Neural crest cell (in vitro differentiated cells): ENCODE measurements around the gene ZNF669. TPM values are rescaled to one million over a fixed set of nuclear protein-coding genes. Genes with fewer than 3 reads are reported as not detected.

Experiments used
- DNase-seq: peaks from one replicate; pipeline ENCODE4 v3.0.0; 2021; ENCODE audit warnings: low read depth, mixed read lengths, low spot score
- H3K27ac Mint-ChIP-seq: one replicate; pipeline ENCODE4 v1.8.0; 2021; ENCODE audit warnings: mild to moderate bottlenecking, mixed read lengths; ENCODE audit not compliant: unreplicated experiment
- H3K27me3 Mint-ChIP-seq: 2 replicates; pipeline ENCODE4 v1.8.0; 2021; ENCODE audit warnings: low read depth, mild to moderate bottlenecking, mixed read lengths
- H3K36me3 Mint-ChIP-seq: 2 replicates; pipeline ENCODE4 v1.8.0; 2021; ENCODE audit warnings: low read depth, mild to moderate bottlenecking, mixed read lengths
- H3K4me1 Mint-ChIP-seq: 2 replicates; pipeline ENCODE4 v1.8.0; 2021; ENCODE audit warnings: mixed read lengths
- H3K4me3 Mint-ChIP-seq: one replicate; pipeline ENCODE4 v1.8.0; 2021; ENCODE audit warnings: mild to moderate bottlenecking, mixed read lengths
- H3K9me3 Mint-ChIP-seq: 2 replicates; pipeline ENCODE4 v1.8.0; 2021; ENCODE audit warnings: mixed read lengths
- CTCF ChIP-seq: fragments of 200-600 bp; sonication (generic); conservative IDR thresholded peaks from 2 replicates; pipeline ENCODE4 v1.5.0; 2021; ENCODE audit warnings: antibody characterized with exemption, mild to moderate bottlenecking
- total RNA-seq: library from RNA; stranded (reverse); gene quantifications from 2 replicates; pipeline ENCODE4 v1.2.1, GENCODE V29; 2021

ZNF669 gene
- total RNA-seq, 1 donor from 2014 or later, result 19.8 TPM

GRCh38 chr1:247118946-247119446 is 14.8 kb upstream of the ZNF669 start:
- H3K4me1 Mint-ChIP-seq, result no peaks in the 10 kb centered on the region

GRCh38 chr1:247115545-247115944 is 11.4 kb upstream of the ZNF669 start:
- H3K27me3 Mint-ChIP-seq, result peaks cover 3% of the 10 kb centered on the region
- no peak overlapping the region for H3K27ac Mint-ChIP-seq
- peaks cover 5% of the 10 kb centered on the region for H3K36me3 Mint-ChIP-seq
- peak overlapping the region; percentile 41 for H3K4me3 Mint-ChIP-seq
- DNase-seq, result no peak
- TF ChIP-seq CTCF, result no peak
- H3K9me3 Mint-ChIP-seq, result no peaks in the 10 kb centered on the region
- H3K4me1 Mint-ChIP-seq, result peaks cover 5% of the 10 kb centered on the region

More at GRCh38 chr1:247118946-247119446, 14.8 kb upstream of the ZNF669 start:
- Mint-ChIP-seq H3K27ac (no peak overlapping the region), H3K9me3 (no peaks in the 10 kb centered on the region), H3K36me3 (peaks cover 5% of the 10 kb centered on the region), H3K27me3 (peaks cover 3% of the 10 kb centered on the region), H3K4me3 (no peak overlapping the region)
- DNase-seq, result no peak
- TF ChIP-seq CTCF, result peak; percentile 33

GRCh38 chr1:247115141-247115510 is 11.0 kb upstream of the ZNF669 start:
- Mint-ChIP-seq H3K36me3 (peaks cover 5% of the 10 kb centered on the region), H3K4me3 (peak overlapping the region; percentile 41), H3K27me3 (peaks cover 3% of the 10 kb centered on the region), H3K4me1 (peaks cover 5% of the 10 kb centered on the region), H3K9me3 (no peaks in the 10 kb centered on the region), H3K27ac (peak overlapping the region; percentile 43)
- no peak for TF ChIP-seq CTCF
- DNase-seq, result no peak

GRCh38 chr1:247114351-247115140 is 10.4 kb upstream of the ZNF669 start:
- Mint-ChIP-seq H3K27me3 (peaks cover 3% of the 10 kb centered on the region), H3K9me3 (no peaks in the 10 kb centered on the region), H3K4me1 (peaks cover 10% of the 10 kb centered on the region), H3K36me3 (peaks cover 5% of the 10 kb centered on the region), H3K27ac (no peak overlapping the region), H3K4me3 (peak overlapping the region; percentile 76)
- no peak for TF ChIP-seq CTCF
- no peak for DNase-seq

GRCh38 chr1:247113733-247114271 is 9.6 kb upstream of the ZNF669 start:
- no peak for TF ChIP-seq CTCF
- H3K27ac Mint-ChIP-seq, result no peak overlapping the region
- peaks cover 10% of the 10 kb centered on the region for H3K4me1 Mint-ChIP-seq
- peaks cover 3% of the 10 kb centered on the region for H3K27me3 Mint-ChIP-seq
- peaks cover 5% of the 10 kb centered on the region for H3K36me3 Mint-ChIP-seq
- no peak for DNase-seq
- no peaks in the 10 kb centered on the region for H3K9me3 Mint-ChIP-seq
- peak overlapping the region; percentile 76 for H3K4me3 Mint-ChIP-seq
